GM23338 (cell line): Measurements from ENCODE around the gene DPYSL5. TPM values are rescaled to one million over a fixed set of nuclear protein-coding genes. Genes with fewer than 3 reads are reported as not detected.

Experiments used
- ATAC-seq: fragments of 200-7000 bp; cut with Tn5 transposase; 3 replicates; pipeline ENCODE4 v1.9.1; 2020
- DNase-seq: peaks from one replicate; pipeline ENCODE4 v3.0.0-alpha.2; 2015; ENCODE audit warnings: low spot score
- H2AFZ ChIP-seq: fragments of 200-600 bp; sonication (generic); 2 replicates; pipeline ENCODE4 v1.8.0; 2016; ENCODE audit warnings: antibody characterized with exemption, mild to moderate bottlenecking, moderate library complexity
- H3F3A ChIP-seq: fragments of 200-600 bp; sonication (generic); replicated peaks from 2 replicates; pipeline ENCODE4 v1.8.0; 2017; ENCODE audit warnings: antibody characterized with exemption, mixed run types, low read depth
- H3K27ac ChIP-seq: fragments of 200-600 bp; sonication (generic); 2 replicates; pipeline ENCODE4 v1.6.1; 2016; ENCODE audit warnings: low read depth
- H3K27me3 ChIP-seq: fragments of 200-600 bp; sonication (generic); 2 replicates; pipeline ENCODE4 v1.8.0; 2016; ENCODE audit warnings: mild to moderate bottlenecking, mixed run types, moderate library complexity; ENCODE audit not compliant: insufficient read depth
- H3K36me3 ChIP-seq: fragments of 200-600 bp; sonication (generic); 2 replicates; pipeline ENCODE4 v1.8.0; 2016; ENCODE audit warnings: mild to moderate bottlenecking; ENCODE audit not compliant: insufficient read depth
- H3K4me1 ChIP-seq: fragments of 200-600 bp; sonication (generic); 2 replicates; pipeline ENCODE4 v1.8.0; 2016; ENCODE audit warnings: mild to moderate bottlenecking, moderate library complexity; ENCODE audit not compliant: insufficient read depth
- H3K4me2 ChIP-seq: fragments of 200-600 bp; sonication (generic); 2 replicates; pipeline ENCODE4 v1.7.1; 2017; ENCODE audit warnings: mixed run types
- H3K4me3 ChIP-seq: fragments of 200-600 bp; sonication (generic); 2 replicates; pipeline ENCODE4 v1.6.1; 2016; ENCODE audit warnings: mixed run types
- H3K79me2 ChIP-seq: fragments of 200-600 bp; sonication (generic); replicated peaks from 2 replicates; pipeline ENCODE4 v1.8.0; 2017; ENCODE audit warnings: mild to moderate bottlenecking; ENCODE audit not compliant: insufficient read depth
- H3K9me2 ChIP-seq: fragments of 200-600 bp; sonication (generic); 2 replicates; pipeline ENCODE4 v1.8.0; 2017; ENCODE audit not compliant: insufficient read depth
- H4K20me1 ChIP-seq: fragments of 200-600 bp; sonication (generic); replicated peaks from 2 replicates; pipeline ENCODE4 v1.8.0; 2017; ENCODE audit warnings: mild to moderate bottlenecking; ENCODE audit not compliant: insufficient read depth
- H3K27ac Mint-ChIP-seq: 2 replicates; pipeline ENCODE4 v1.8.0; 2020; ENCODE audit warnings: inconsistent platforms, mild to moderate bottlenecking, moderate library complexity, mixed read lengths
- H3K27me3 Mint-ChIP-seq: 3 replicates; pipeline ENCODE4 v1.8.0; 2022; ENCODE audit warnings: low read depth, mild to moderate bottlenecking, moderate library complexity, mixed read lengths, inconsistent platforms; ENCODE audit not compliant: insufficient read depth, poor library complexity
- H3K36me3 Mint-ChIP-seq: 3 replicates; pipeline ENCODE4 v1.8.0; 2021; ENCODE audit warnings: low read depth, mild to moderate bottlenecking, inconsistent platforms, moderate library complexity, mixed read lengths
- H3K4me1 Mint-ChIP-seq: 3 replicates; pipeline ENCODE4 v1.8.0; 2020; ENCODE audit warnings: mild to moderate bottlenecking, inconsistent platforms, mixed read lengths
- H3K4me3 Mint-ChIP-seq: 3 replicates; pipeline ENCODE4 v1.8.0; 2021; ENCODE audit warnings: moderate library complexity, mild to moderate bottlenecking, inconsistent platforms, mixed read lengths
- H3K9me3 Mint-ChIP-seq: 3 replicates; pipeline ENCODE4 v1.8.0; 2020; ENCODE audit warnings: moderate library complexity, mild to moderate bottlenecking, inconsistent platforms, mixed read lengths
- CREB1 ChIP-seq: fragments of 250-450 bp; sonication (Bioruptor Pico); IDR thresholded peaks from 2 replicates; pipeline ENCODE4 v1.5.0; 2020; ENCODE audit warnings: low read depth, mild to moderate bottlenecking, moderate library complexity
- CTCF ChIP-seq, 2 experiments: fragments of 200-600 bp in 1 of 2; sonication (generic) in 1 of 2; conservative IDR thresholded peaks; 2 replicates each; pipeline versions ENCODE4 v1.5.1 to v1.6.1; 2016 to 2017; ENCODE audit warnings: antibody characterized with exemption in 2 of 2, low read depth in 2 of 2, mild to moderate bottlenecking in 2 of 2, moderate library complexity in 1 of 2
- EZH2 ChIP-seq: fragments of 200-600 bp; sonication (generic); IDR thresholded peaks from one replicate; pipeline ENCODE4 v1.8.0; 2017; ENCODE audit warnings: antibody characterized with exemption, mild to moderate bottlenecking, low read depth; ENCODE audit not compliant: unreplicated experiment
- EZH2phosphoT487 ChIP-seq: fragments of 200-600 bp; sonication (generic); IDR thresholded peaks from one replicate; pipeline ENCODE4 v1.8.1; 2018; ENCODE audit warnings: antibody characterized with exemption; ENCODE audit not compliant: unreplicated experiment
- JUNB ChIP-seq: IDR thresholded peaks from one replicate; pipeline ENCODE4 v1.6.1; 2016; ENCODE audit warnings: antibody characterized with exemption; ENCODE audit not compliant: unreplicated experiment
- NANOG ChIP-seq: IDR thresholded peaks from 2 replicates; pipeline ENCODE4 v1.6.1; 2016; ENCODE audit warnings: antibody characterized with exemption, borderline replicate concordance
- POLR2AphosphoS5 ChIP-seq: IDR thresholded peaks from 2 replicates; pipeline ENCODE4 v1.6.1; 2016; ENCODE audit warnings: antibody characterized with exemption, low read depth
- STAT1 ChIP-seq: IDR thresholded peaks from one replicate; pipeline ENCODE4 v1.6.1; 2016; ENCODE audit warnings: antibody characterized with exemption; ENCODE audit not compliant: unreplicated experiment
- ZNF114 ChIP-seq: fragments of 250-450 bp; sonication (Bioruptor Pico); IDR thresholded peaks from 2 replicates; pipeline ENCODE4 v1.5.0; 2020; ENCODE audit warnings: mild to moderate bottlenecking, moderate library complexity
- ZNF462 ChIP-seq: fragments of 250-450 bp; sonication (Bioruptor Pico); IDR thresholded peaks from 2 replicates; pipeline ENCODE4 v1.5.0; 2020; ENCODE audit warnings: mild to moderate bottlenecking, moderate library complexity
- polyA plus RNA-seq: library from polyadenylated mRNA; unstranded; fragments of >200 nt; fragmentation: Nextera tagmentation; extraction: Ambion mirVana; gene quantifications from 2 replicates; pipeline ENCODE4 v1.2.1, GENCODE V29; 2016
- total RNA-seq: library from RNA; depleted of rRNA; stranded (reverse); fragments of >200 nt; shearing (Covaris generic); gene quantifications from 2 replicates; pipeline ENCODE4 v1.2.3, GENCODE V29; 2014

Gene DPYSL5
- total and polyA plus RNA-seq, 2 experiments from 2014 or later, result 3.1 to 8.1 TPM

GRCh38 chr2:26899500-26900164 is 51.7 kb downstream of the DPYSL5 start:
- Mint-ChIP-seq H3K4me1 (peaks cover 20% of the 10 kb centered on the region), H3K9me3 (no peaks in the 10 kb centered on the region), H3K27me3 (peaks cover 7% of the 10 kb centered on the region), H3K27ac (no peak overlapping the region), H3K4me3 (no peak overlapping the region), H3K36me3 (no peaks in the 10 kb centered on the region)
- Histone ChIP-seq H3K27me3 (no peaks in the 10 kb centered on the region), H3F3A (0 out of 2 replicates have a peak, but pooled peaks cover 4% of the 10 kb centered on the region), H2AFZ (no peak overlapping the region), H4K20me1 (no peaks in the 10 kb centered on the region), H3K4me3 (no peak overlapping the region), H3K27ac (no peak overlapping the region), H3K4me1 (peaks cover 18% of the 10 kb centered on the region), H3K4me2 (no peak overlapping the region), H3K36me3 (no peaks in the 10 kb centered on the region), H3K79me2 (no peaks in the 10 kb centered on the region), H3K9me2 (no peaks in the 10 kb centered on the region)
- no peak for ATAC-seq
- TF ChIP-seq CREB1 (no peak), POLR2AphosphoS5 (no peak), STAT1 (no peak), ZNF114 (no peak), EZH2phosphoT487 (no peak), CTCF (conservative IDR thresholded peaks at IDR 0.05; ENCODE audit: low read depth in 2 of 2) (no peak), JUNB (no peak), NANOG (no peak), ZNF462 (CRISPR knock-in tag) (no peak), EZH2 (no peak)
- DNase-seq, result no peak
